ENCODE data around the gene HOXB5.

The HOXB5 gene

GRCh38 chr17:48611681-48612455 lies 18.3 kb upstream of the HOXB5 start (continued):
- no peak for TF ChIP-seq ZNF239 (tag by site-specific recombination; IDR thresholded peaks at IDR 0.05)
- peak; percentile 93; the same call in 1 of the 2 replicates for TF ChIP-seq ZBTB20 (tag by site-specific recombination; IDR thresholded peaks at IDR 0.05)
- TF ChIP-seq KLF1 (tag by site-specific recombination; IDR thresholded peaks at IDR 0.05): peak; percentile 8; the same call in 1 of the 2 replicates
- TF ChIP-seq ZNF76 (tag by site-specific recombination; IDR thresholded peaks at IDR 0.05; ENCODE audit: borderline replicate concordance, low read depth): peak; percentile 74
- no peak for TF ChIP-seq ZNF280D (tag by site-specific recombination; IDR thresholded peaks at IDR 0.05)

DNA sequence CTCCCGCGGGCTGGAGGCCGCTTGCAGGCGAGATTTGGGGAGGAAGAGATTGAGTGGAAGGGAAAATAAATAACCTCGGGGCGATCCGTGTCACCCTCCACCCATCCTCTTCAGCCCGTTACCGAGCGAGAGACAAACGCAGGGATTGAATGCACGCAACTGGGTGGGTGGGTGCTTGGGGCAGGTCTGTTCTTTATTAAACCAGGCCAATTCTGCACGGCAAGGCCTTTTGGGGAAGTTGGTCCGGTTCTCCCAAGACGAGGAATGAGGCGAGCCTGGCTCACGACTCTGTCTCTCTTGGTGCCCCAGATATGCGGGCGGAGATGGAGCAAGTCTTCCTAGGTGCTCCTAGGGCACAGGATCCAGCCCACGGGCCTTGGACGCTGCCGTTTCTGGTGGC lies 17.6 kb upstream of the HOXB5 start:
- no peak for TF ChIP-seq ZNF335 (tag by site-specific recombination; conservative IDR thresholded peaks at IDR 0.05)
- TF ChIP-seq ZNF311 (tag by site-specific recombination; IDR thresholded peaks at IDR 0.05; ENCODE audit: borderline replicate concordance): no peak
- TF ChIP-seq ZNF19 (tag by site-specific recombination; IDR thresholded peaks at IDR 0.05; ENCODE audit: low read depth): no peak
- TF ChIP-seq ZSCAN23 (tag by site-specific recombination; IDR thresholded peaks at IDR 0.05): no peak
- TF ChIP-seq SP2 (tag by site-specific recombination; IDR thresholded peaks at IDR 0.05): peak; percentile 12; the same call in 1 of the 2 replicates
- TF ChIP-seq ZNF121 (tag by site-specific recombination; IDR thresholded peaks at IDR 0.05): no peak
- no peak for TF ChIP-seq ZNF510 (tag by site-specific recombination; IDR thresholded peaks at IDR 0.05; ENCODE audit: insufficient replicate concordance)
- TF ChIP-seq ZNF423 (tag by site-specific recombination; IDR thresholded peaks at IDR 0.05): no peak
- TF ChIP-seq ZNF184 (tag by site-specific recombination; IDR thresholded peaks at IDR 0.05): no peak
- 0 out of 2 replicates have a peak, but pooled peaks have one; percentile 7 for TF ChIP-seq ZNF366 (tag by site-specific recombination; conservative IDR thresholded peaks at IDR 0.05)
- no peak for TF ChIP-seq ZNF585B (tag by site-specific recombination; IDR thresholded peaks at IDR 0.05)
- TF ChIP-seq ZNF112 (tag by site-specific recombination; IDR thresholded peaks at IDR 0.05): no peak
- no peak for TF ChIP-seq ZFP41 (tag by site-specific recombination; IDR thresholded peaks at IDR 0.05; ENCODE audit: borderline replicate concordance)
- H3K4me3 ChIP-seq (ENCODE audit: low read depth, low read length): peak overlapping the region; percentile 72
- H3K27ac ChIP-seq (ENCODE audit: extremely low read depth, low read depth, low read length): peak overlapping the region; percentile 94
- H3K4me1 ChIP-seq (ENCODE audit: control insufficient read depth, insufficient read depth, low read length): peaks cover 34% of the 10 kb centered on the region
- H3K36me3 ChIP-seq (ENCODE audit: control insufficient read depth in 2 of 2, insufficient read depth in 1 of 2, low read length in 2 of 2): peaks cover 7 to 15% of the 10 kb centered on the region in 2 experiments
- ChIA-PET CTCF (no interaction called here), POLR2A (no interaction called here)
- H3K9me3 ChIP-seq (ENCODE audit: control insufficient read depth, insufficient read depth, low read depth, low read length): no peaks in the 10 kb centered on the region

GRCh38 chr17:48610282-48611211 lies 17.0 kb upstream of the HOXB5 start, which contains the start of gene HOXB7:
HOXB7 (minus strand) TSS chr17:48611017; CDS start chr17:48610918, 99 bp downstream.
- H3K9me3 ChIP-seq (ENCODE audit: control insufficient read depth, insufficient read depth, low read depth, low read length): no peaks in the 10 kb centered on the region
- peak within 1 kb of the TSS; percentile 72 for H3K4me3 ChIP-seq (ENCODE audit: low read depth, low read length)
- H3K36me3 ChIP-seq (ENCODE audit: control insufficient read depth in 2 of 2, insufficient read depth in 1 of 2, low read length in 2 of 2): peaks cover 7 to 15% of the 10 kb centered on the region in 2 experiments
- CTCF ChIA-PET: interaction anchor here (0.6 to 2.4 kb wide), 11 partner anchors 8 to 923 kb away, joined by 3 to 12 read pairs (median 4); partner anchors contain the start of gene SCRN2
- H3K27ac ChIP-seq (ENCODE audit: extremely low read depth, low read depth, low read length): peak within 1 kb of the TSS; percentile 94
- peaks cover 32% of the 10 kb centered on the region for H3K4me1 ChIP-seq (ENCODE audit: control insufficient read depth, insufficient read depth, low read length)
- POLR2A ChIA-PET: interaction anchor here (0.6 to 2.4 kb wide), 11 partner anchors 8 to 779 kb away, joined by 3 to 15 read pairs (median 4); partner anchors contain the start of genes HOXB9, LRRC46 and MRPL10
- TF ChIP-seq, protein P1, sequence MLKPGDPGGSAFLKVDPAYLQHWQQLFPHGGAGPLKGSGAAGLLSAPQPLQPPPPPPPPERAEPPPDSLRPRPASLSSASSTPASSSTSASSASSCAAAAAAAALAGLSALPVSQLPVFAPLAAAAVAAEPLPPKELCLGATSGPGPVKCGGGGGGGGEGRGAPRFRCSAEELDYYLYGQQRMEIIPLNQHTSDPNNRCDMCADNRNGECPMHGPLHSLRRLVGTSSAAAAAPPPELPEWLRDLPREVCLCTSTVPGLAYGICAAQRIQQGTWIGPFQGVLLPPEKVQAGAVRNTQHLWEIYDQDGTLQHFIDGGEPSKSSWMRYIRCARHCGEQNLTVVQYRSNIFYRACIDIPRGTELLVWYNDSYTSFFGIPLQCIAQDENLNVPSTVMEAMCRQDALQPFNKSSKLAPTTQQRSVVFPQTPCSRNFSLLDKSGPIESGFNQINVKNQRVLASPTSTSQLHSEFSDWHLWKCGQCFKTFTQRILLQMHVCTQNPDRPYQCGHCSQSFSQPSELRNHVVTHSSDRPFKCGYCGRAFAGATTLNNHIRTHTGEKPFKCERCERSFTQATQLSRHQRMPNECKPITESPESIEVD (tag by site-specific recombination; IDR thresholded peaks at IDR 0.05): peak; percentile 98
- TF ChIP-seq ZNF423 (tag by site-specific recombination; IDR thresholded peaks at IDR 0.05): peak; percentile 76
- TF ChIP-seq, protein P2, sequence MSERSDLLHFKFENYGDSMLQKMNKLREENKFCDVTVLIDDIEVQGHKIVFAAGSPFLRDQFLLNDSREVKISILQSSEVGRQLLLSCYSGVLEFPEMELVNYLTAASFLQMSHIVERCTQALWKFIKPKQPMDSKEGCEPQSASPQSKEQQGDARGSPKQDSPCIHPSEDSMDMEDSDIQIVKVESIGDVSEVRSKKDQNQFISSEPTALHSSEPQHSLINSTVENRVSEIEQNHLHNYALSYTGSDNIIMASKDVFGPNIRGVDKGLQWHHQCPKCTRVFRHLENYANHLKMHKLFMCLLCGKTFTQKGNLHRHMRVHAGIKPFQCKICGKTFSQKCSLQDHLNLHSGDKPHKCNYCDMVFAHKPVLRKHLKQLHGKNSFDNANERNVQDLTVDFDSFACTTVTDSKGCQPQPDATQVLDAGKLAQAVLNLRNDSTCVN (tag by site-specific recombination; optimal IDR thresholded peaks at IDR 0.05): peak; percentile 85
- TF ChIP-seq ZNF2 (tag by site-specific recombination; IDR thresholded peaks at IDR 0.05): peak; percentile 32; the same call in 1 of the 2 replicates
- TF ChIP-seq ZNF629 (tag by site-specific recombination; IDR thresholded peaks at IDR 0.05): peak; percentile 41; the same call in 1 of the 2 replicates
- no peak for TF ChIP-seq GLI4 (tag by site-specific recombination; IDR thresholded peaks at IDR 0.05)
- TF ChIP-seq MYNN (tag by site-specific recombination; IDR thresholded peaks at IDR 0.05; ENCODE audit: borderline replicate concordance): no peak
